Placental epithelial cell (primary cell): ENCODE measurements around the gene NDC1. TPM values are rescaled to one million over a fixed set of nuclear protein-coding genes. Genes with fewer than 3 reads are reported as not detected.

ENCODE experiments used
- small RNA-seq: library from RNA; depleted of rRNA; stranded (forward); fragments of <200 nt; gene quantifications from one replicate; pipeline ENCODE3, GENCODE V24; 2012
- total RNA-seq: library from RNA; depleted of rRNA; stranded (reverse); fragments of >200 nt; gene quantifications from 2 replicates; pipeline ENCODE4 v1.2.3, GENCODE V29; 2012

NDC1 gene
- total RNA-seq, result 5.1 and 19.1 TPM in 2 replicates

DNA sequence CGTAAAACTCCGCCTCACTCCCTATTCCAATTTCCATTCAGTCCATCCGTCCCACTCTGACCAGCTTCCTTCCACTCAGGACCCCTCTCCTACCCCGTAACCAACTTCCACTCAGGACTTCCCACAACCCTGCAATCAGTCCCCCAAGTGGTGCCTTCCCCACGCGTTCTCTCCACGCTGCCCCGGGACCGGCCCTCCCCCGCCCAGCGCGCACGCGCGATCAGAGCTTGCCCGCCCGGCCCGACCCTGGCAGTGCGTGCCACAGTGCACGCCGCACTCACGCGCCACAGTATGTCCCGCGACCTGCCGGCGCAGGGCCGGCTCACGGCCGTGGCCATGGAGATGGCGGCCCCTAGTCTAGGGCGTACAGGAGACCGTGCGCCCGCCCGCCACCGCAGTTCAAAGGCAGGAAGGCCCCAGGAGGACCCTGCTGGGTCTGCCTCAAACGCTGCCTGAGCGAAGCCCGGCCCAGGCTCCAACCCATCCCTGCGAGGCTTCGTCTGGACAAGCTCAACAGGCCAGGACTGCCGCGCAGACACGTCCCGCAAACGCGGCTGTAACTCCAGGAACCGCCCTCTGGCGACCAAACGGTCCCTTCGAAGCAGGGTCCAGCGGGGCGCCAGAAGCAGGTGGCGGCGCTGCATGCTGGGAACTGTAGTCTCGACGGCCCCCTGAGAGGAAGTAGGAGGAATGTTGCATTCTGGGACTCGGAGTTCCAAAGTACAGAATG is at the start of gene NDC1:
Gene NDC1 (minus strand): TSS at position 373 of the 730 bp plus-strand sequence. CDS start 35 bp downstream, at position 338.

DNA sequence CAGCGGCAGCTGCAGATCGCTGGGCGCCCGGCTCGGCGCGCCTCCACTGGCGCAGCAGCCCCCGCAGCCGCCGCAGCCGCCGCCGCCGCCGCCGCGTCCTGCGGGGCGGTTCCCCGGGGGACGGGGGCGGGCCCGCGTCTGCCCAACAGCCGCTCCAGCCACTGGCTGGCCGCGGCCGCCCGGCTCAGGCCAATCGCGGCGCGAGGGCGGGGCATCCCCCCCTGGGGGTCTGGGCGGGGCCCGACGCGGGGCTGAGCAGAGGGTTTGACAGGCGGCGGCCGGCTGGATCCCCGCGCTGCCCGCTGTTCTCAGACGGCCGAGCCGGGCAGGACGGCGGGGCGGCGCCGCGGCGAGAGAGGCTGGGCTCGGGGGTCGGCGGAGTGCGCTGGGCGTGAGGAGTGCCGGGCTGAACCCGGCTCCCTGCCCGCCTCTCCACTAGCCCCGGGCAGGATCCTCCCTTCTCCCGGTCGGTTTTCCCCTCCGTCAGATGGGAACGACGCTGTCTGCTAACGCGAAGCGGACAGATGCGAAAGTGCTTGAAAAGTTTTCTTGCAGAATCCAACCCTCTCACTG is 98.9 kb downstream of the NDC1 start, which contains the start of gene GLIS1:
Gene GLIS1 (minus strand): TSS at position 56 of the 573 bp plus-strand sequence. CDS start 1,100 bp downstream, outside the sequence.

Small RNA genes lying within 50 kb of the gene (small RNA-seq; reads per million reads assigned to genes)
- gene AL049745.1 (not detected), gene RF00418 (0.12 reads per million)

Other genes with a start within 250 kb of the NDC1 start
- 0.11 TPM in 1 of 2 replicates, not detected in the other for gene GLIS1, start 99.1 kb downstream of the NDC1 start, total RNA-seq
- 22.0 and 36.7 TPM in 2 replicates for gene YIPF1, start 51.5 kb upstream of the NDC1 start, total RNA-seq
- gene DIO1, start 55.9 kb upstream of the NDC1 start, total RNA-seq, result not detected in 2 replicates
- 28.3 and 38.5 TPM in 2 replicates for gene IFT25, start 107.4 kb upstream of the NDC1 start, total RNA-seq
- 54.2 and 60.7 TPM in 2 replicates for gene LRRC42, start 108.1 kb upstream of the NDC1 start, total RNA-seq
- not detected in 2 replicates for gene LDLRAD1, start 179.9 kb upstream of the NDC1 start, total RNA-seq
- 215 and 309 TPM in 2 replicates for gene TMEM59, start 214.9 kb upstream of the NDC1 start, total RNA-seq
- 3.5 and 4.0 TPM in 2 replicates for gene TCEANC2, start 215.3 kb upstream of the NDC1 start, total RNA-seq